HS-27A (cell line): Measurements from ENCODE around the gene NDUFC2.
"Not testable (repeated sequence)": the region's sequence is repeated elsewhere in the genome, so short reads cannot be mapped to it uniquely, and the experiment has no call there.

Experiments used
- DNase-seq: peaks from one replicate; pipeline ENCODE4 v3.0.0-alpha.2; 2012; ENCODE audit warnings: low read depth, missing footprints

Gene NDUFC2

DNA sequence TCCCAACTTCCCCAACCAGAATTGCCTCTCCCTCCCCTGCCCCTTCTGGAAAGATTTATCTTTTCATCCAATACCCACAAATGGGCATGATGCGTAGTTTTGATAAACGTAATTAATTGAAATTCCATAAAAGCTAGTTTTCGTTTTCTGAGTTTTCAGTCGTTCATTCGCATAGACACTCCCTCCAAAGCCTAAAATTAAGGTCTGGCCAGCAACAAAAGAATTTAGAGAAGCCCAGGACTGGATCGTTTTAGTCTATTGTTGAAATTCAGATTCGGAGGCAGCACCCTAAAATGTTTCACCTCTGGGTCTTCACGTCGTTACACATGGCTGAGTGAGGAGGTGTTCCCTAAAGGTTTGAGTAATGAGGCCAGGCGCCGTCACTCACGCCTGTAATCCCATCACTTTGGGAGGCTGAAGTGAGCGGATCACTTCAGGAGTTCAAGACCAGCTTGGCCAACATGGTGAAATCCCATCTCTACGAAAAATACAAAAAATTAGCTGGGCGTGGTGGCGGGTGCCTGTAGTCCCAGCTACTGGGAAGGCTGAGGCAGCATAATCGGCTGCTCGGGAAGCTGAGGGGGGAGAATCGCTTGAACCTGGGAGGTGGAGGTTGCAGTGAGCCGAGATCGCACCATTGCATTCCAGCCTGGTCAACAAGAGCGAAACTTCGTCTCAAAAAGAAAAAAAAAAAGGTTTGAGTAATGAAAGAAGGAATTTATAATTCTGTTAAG lies 589 bp upstream of the NDUFC2 start:
- no peak for DNase-seq

DNA sequence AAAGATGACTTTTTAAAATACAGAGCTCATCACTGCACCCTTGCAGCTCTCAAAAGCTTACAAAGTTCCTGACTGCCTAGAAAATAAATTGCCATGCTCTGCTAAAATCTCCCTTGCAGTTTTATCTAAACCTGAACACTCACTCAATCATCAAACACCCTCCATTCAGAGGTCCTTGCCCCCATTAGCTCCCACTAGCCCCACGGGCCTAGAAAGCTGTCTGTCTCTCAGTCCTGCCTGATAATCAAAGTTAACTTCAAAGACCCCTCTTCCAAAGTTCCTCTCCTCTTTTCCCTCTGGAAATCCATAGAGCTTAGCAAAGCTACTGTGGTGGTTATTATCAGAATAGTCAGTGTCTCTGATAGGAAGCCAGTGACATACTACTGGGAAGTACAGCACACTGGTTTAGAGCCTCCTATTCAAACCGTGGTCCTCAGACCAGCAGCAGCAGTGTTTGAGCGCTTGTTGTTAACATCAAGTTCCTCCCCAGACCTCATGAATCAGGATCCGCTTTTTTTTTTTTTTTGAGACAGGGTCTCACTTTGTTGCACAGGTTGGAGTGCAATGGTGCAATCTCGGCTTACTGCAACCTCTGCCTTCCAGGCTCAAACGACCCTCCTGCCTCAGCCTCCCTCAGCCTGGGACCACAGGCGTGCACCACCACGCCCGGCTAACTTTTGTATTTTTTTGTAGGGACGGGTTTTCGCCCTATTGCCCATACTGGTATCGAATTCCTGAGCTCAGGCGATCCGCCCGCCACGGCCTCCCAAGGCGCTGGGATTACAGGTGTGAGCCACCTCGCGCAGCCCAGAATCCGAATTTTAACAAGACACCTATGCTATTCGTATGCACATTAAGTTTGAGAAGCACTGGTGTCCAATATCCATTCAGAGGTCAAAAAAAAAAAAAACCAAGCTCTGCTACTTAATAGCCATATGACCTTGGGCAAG lies 1.2 kb downstream of the NDUFC2 start:
- no peak for DNase-seq

DNA sequence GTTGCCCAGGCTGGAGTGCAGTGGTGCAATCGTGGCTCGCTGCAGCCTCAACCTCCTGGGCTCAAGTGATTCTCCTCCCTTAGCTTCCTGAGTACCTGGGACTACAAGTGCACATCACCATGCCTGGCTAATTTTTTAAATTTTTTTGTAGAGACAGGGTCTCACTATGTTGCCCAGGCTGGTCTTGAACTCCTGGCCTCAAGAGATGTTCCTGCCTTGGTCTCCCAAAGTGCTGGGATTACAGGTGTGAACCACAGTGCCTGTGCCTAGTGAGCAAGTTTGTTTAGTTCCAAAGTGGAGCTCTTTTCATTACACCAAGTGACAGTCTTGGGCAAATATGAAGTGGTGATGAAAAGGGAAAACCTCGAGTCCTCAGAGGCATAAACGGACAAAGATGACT lies 2.1 kb downstream of the NDUFC2 start:
- DNase-seq = not testable (repeated sequence)

DNA sequence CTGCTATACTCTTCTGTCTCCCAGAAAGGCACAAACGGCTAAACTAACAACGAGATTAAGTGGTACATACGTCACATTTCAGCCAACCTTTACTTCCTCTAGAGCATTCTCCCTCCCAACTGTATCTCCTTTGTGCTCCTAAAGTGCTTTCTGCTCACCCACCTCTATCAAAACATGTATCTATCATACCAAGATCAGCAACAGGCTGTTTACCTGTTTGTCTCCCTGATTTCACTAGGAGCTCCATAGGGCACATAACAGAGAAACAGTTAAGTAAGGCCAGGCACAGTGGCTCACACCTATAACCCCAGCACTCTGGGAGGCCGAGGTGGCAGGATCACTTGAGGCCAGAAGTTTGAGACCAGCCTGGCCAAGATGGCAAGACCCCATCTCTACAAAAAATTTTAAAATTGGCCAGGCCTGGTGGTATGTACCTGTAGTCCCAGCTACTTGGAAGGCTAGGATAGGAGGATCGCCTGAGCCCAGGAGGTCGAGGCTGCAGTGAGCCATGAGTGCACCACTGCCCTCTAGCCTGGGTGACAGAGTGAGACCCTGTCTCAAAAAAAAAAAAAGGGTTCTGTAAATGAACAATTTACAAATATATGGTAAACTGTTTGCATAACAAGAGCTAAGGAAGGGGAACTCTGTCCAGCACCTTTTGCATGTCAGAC lies 2.8 kb downstream of the NDUFC2 start:
- no peak for DNase-seq

DNA sequence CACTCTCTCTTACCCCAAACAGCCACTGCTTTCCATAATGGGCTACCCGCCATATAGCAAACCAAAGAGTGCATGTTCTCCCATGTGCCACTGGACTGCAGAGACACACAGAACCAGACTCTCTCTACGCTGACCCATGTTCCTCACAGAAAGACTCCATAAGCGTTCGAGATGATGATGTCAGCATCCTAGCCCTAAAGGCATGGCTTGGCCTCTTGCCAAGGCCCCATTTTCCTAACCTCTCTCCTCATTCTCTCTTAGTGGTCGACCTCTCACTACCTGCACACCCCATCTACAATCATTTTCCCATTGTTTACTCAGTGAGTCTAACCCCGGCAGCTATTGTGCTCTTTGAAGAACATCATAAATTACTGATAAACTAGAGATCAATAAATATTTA lies 4.9 kb downstream of the NDUFC2 start:
- no peak for DNase-seq

DNA sequence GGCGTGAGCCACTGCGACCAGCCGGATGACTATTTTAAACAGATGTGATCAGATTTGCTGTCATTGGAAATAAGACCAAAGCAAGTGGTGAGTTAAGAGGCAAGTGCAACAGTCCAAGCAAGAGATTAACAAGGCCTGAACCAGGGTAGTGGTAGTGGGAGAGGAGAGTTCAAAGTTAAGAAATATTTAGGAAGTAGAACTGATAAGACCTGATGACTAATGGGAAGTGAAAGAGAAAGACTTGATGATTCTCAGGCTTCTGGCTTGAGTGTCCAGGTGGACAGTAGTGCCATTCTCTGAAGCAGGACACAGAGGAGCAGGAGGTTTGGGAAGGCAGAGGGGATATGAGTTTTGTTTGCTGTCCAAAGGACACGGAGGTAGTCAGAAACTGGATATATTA lies 7.2 kb downstream of the NDUFC2 start:
- no peak for DNase-seq

DNA sequence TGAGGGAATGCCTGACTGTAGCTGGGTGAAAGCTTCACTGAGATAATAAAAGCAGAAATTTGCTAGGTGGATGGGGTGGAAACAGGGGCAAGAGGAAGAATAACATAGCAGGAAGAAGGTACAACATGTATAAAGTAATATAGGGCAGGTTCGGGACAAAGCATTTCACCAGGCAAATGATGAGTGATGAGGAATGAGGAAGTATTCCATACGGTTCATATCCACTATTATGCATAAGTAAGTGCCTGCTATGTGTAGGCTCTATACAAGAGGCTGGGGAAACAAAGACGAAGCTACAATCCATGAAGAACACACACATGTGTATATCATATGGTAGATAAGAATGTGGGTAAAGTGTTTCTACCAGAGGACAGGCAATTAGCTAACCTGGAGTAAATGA lies 7.9 kb downstream of the NDUFC2 start:
- no peak for DNase-seq

DNA sequence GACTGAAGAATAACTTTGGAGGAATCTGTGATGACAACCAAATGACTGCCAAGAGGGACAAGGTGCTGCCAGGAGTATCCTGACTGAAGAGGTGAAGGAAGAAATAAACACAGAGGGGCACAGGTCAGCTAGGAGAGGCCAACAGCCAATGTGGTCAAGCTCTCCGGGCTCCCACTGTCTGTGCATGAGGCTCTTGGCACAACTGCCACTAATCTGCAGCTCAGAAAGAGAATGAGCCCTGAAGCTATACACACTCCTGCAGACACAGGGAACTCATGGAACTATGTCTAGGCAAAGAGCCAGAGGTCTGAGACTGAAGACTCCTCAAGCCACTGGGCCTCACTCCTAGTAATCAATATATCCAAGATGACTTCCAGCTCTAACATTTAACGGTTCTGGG lies 9.0 kb downstream of the NDUFC2 start:
- DNase-seq = no peak

DNA sequence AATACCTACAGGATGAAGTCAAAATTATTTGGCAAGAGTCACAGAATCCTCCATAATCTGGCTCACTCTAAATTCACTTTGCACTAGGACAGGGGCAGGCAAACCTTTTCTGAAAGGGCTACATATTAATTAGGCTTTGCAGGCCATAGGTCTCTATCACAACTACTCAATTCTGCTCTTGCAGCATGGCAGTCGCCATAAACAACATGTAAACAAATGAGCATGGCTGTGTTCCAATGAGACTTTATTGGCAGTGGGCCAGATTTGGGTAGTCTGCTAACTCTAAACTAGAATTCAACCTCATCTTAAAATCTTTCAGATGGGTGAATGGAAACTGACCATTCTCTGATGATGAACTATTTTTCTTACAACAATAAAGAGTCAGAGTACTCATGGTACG lies 10.2 kb downstream of the NDUFC2 start:
- DNase-seq = no peak

DNA sequence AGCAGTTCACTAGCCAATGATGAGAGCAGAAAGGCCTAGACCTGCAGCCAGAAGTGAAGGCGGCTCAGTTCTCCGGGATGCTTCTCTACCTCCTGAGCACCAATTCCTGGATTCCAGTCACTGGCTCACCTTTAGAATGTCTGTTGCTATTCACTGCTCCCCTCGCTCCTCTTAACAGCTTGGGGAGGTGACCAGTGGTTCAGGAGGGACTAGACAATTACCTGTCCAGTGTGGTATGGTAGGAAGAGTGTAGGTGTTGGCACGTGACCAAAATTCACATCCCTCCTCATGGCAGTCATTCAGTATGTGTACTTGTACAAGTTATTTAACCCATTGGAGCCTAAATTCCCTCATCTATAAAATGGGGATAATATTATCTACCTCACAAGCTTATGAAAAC lies 12.0 kb downstream of the NDUFC2 start:
- no peak for DNase-seq

DNA sequence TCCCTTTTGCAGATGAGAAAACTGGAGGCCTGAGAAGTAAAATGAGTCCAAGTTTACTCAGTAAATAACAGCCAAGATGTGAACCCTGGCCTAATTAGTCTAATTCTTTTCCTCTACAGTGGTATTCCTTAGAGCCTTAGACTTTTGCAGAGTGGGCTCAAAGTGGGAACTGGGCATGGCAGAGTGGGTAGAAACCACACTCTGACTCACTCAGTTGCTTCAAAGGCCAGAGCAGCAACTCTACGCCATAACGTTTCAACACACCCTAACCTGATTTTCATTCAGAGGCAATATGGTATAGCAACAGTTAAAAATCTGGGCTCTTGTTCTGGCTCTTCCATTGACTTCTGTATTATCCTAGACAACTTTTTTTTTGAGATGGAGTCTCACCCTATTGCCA lies 13.2 kb downstream of the NDUFC2 start:
- DNase-seq = no peak

DNA sequence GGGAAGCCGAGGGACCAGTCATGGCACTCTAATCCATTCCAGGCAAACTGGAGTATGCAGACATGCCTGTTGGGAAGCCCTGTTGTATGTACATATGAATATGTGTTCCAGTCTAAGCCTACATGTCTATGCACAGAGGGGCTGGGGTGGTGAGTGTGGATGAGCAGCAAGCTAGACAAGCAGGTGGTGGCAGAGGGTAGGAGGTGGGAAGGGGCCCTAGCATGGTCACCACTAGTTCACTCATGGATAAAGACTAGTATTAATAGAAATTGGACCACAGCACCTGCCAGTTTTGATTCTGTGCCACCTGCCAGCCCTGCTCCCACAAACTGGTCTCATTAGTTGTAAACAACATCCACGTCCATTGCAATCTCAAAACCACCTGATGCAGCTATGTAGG lies 14.5 kb downstream of the NDUFC2 start:
- DNase-seq = no peak

DNA sequence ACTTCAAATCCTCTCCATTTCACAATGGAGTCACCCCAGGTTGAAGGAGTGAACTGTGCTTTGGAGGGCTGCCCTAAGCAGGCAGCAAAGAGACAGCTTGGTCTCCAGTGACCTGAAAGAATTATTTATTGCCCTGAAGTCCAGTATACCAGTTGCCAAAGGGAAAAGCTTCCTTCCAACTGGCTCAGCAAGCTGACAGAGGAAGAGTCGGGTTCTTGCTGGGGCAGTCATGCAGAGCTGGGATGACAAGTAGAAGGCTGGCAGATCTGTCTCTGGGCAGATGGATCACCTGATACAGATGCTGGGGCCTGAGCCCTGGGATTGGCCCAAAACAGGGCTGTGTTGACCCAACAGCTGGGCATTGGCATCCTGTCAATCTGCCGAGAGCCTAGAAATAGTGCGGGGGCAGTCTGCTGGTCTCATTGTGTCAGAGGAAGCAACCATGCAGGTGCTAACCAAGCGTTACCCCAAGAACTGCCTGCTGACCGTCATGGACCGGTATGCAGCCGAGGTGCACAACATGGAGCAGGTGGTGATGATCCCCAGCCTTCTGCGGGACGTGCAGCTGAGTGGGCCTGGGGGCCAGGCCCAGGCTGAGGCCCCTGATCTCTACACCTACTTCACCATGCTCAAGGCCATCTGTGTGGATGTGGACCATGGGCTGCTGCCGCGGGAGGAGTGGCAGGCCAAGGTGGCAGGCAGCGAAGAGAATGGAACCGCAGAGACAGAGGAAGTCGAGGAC lies 16.1 kb downstream of the NDUFC2 start, which contains the start of gene THRSP:
THRSP (plus strand) TSS at position 422 of the 742 bp plus-strand sequence; CDS start at position 443, 21 bp downstream.
- no peak for DNase-seq

DNA sequence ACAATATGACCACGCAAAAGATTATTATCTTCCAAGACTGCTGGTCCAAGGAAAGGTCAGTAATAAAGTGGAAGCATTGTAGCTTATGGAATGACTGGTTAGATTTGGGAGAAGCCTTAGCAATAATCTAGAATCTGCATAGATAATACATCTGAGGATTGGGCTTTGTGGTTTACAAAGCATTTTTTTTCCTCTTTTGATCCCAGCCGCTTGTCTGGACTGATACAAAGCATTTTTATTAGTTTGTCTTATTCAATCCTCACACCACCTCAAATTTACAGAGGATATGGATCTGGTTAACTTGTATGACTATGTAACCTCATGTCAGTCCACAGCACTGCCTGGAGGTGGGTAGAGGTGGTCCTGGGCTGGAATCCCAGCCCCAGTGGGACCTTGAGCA lies 17.0 kb downstream of the NDUFC2 start:
- no peak for DNase-seq

DNA sequence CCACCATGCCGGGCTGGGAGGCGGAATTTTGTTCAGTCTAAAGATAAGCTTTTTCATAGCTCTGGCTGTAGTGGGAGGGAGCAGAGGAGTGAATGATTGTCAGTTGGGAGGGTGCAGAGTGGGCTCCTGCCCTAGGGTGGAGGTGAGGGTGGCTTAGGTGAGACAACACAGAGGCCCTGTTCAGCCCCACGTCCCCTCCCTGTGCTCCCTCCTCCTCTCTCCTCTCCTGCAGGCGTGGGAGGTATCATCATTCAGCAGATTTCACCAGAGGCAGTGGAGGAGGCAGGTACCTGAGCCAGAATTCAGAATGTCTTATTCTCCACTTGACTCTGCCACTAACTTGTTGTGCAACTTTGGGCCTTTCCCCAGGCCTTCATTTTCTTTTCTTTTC lies 17.7 kb downstream of the NDUFC2 start:
- DNase-seq = no peak

DNA sequence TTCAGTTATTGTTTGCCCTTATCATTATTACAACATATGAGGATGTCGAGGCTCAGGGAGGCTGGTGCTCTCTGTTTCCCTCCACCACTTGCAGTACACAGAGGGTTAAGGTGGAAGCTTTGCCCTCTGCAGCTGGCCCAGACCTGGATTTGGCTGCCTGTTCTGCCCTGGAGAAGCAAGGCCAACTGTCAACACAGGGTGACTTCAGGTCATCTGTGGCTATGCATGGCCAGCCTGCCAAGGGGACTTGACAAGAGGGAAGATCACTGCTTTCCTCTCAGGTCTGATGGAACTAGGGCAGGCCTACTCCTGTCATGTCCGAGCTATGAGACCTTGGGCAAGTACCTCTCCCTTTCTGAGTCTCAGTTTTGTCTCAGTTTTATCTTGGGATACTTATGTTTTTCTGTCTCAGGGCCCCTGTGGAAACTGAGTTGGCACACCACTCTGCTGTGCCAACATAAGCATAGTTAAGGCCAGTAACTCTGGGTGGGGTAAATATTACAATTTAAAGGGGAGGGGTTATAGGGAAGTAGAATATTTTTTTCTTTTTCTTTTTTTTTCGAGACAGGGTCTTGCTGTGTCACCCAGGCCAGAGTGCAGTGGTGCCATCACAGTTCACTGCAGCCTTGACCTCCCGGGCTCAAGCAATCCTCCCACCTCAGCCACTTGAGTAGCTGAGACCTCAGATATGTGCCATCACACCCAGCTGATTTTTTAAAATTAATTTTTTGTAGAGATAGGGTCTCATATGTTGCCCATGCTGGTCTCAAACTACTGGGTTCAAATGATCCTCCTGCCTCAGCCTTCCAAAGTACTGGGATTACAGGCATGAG lies 18.4 kb downstream of the NDUFC2 start:
- no peak for DNase-seq

DNA sequence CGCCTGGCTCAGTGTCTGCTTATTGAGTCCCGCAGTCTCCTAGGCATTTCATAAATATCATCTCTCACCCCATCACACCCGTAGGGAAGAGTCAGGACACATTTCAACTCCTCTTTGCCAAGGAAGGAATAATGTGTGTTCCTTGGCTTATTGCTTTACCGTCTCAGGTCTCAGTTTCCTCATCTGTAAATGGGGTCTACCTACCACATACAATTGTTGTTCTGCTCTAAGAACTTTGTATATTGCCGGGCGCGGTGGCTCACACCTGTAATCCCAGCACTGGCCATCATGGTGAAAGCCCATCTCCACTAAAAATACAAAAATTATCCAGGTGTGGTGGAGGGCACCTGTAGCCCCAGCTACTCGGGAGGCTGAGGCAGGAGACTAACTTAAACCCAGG lies 19.1 kb downstream of the NDUFC2 start:
- no peak for DNase-seq

DNA sequence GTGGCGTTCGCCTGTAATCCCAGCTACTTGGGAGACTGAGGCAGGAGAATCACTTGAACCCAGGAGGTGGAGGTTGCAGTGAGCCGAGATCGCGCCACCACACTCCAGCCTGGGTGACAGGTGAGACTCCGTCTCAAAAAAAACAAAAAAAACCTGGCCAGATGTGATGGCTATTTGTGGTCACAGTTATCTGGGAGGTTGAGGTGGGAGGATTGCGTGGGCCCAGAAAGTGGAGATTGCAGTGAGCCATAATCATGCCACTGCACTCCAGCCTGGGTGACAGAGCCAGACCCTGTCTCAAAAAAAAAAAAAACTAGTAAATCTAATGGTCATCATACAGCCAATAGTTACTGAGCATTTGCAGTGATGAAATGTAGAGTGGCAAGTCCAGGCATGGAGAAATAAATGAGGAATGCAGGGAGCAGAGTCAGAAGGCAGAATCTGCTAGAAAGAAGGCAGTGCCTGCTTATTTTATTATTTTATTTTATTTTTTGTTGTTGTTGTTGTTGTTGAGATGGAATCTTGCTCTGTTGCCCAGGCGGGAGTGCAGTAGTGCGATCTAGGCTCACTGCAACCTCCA lies 19.8 kb downstream of the NDUFC2 start:
- DNase-seq = not testable (repeated sequence)

DNA sequence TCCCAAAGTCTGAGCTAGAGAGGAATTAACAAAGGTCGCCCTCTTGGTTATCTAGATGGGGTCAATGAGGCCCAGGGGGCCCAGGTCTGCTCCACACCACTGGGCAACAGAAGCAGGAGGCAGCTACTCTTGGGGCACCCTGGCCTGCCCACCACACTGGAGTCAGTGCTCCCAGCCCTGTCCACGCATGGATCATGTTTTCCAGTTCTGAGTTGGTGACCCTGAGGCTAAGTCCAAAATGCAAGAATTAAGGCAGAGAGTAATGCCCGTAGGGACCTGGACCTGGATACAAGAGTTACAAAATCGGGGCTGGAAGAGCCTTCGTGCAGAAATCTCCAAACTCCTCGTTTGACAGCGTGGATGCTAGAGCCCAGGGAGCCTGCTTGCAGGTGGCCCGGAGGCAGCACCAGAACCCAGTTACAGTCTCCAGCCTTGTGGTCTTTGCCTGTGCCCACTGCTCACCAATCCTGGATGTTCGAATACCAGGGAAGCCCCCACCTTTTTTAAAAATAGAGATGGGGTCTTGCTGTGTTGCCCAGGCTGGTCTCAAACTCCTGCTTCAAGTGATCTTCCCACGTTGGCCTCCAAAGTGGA lies 22.1 kb downstream of the NDUFC2 start:
- DNase-seq = no peak

DNA sequence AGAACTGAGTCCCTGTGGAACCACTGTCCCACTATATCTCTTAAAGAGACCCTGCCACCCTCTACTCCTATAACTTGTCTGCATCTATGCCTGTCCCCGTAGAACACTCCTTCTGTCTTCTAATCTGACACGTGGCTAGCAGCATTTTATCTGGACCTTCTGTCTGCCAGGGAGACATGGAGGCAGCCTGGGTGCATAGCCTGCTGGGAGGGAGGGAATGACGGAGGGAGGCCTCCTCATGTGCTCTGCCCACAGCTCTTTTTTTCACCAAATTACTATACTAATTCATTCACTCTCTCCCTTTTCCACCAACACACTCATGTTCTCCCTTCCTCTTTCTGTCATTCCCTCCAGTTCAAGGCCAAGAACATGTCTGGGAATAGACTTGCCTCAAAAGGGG lies 23.6 kb downstream of the NDUFC2 start:
- no peak for DNase-seq
